ENCODE results near the gene SELENOV.

Gene SELENOV

GRCh38 chr19:39568604-39569003, 53.7 kb downstream of the SELENOV start:
- DNase-seq, result no peak
